Stimulated activated CD4-positive, alpha-beta T cell treated with anti-CD3 and anti-CD28 coated beads, Interleukin-4, amount 100 ng/mL, for 48 hours (primary cell): ENCODE results near the gene DGKE.

ENCODE experiments used
- DNase-seq, 2 donors: peaks; one replicate each; pipeline ENCODE4 v3.0.0-alpha.2; 2020; ENCODE audit warnings: low read depth in 2 of 2

Gene DGKE

DNA sequence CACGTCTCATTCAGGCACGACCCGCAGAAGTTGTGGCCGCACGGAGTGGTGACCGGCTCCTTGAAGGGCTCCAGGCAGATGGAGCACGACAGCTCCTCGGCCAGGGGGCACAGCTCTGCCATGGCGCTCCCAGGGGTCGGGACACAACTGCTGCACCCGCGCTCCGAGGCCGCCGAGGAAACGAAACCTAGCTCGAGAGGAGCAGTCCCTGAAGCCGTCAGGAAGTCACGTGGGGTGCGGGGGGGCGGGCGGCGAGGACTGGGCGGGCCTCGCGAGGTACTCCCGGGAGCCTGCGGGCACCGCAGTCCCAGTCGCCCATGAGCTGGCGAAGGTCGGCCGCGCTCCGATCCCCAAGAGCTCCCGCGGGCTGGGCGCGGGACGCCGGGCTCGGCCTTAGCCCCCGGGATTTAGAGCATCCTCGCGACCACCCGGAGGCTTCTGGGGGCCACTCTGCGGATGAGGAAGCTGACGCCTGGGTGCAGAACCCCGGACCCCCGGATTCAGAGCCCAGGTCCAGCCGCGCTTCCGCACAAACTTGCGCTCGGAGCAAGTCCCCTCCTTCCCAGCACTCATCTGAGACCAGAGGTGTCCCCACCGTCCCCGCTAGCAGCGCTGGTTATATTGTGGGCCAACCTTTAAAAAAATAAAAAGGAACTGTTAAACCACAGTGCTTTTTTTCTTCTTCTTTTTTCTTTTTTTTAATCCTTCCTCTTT is 80.1 kb downstream of the DGKE start, which contains the start of gene TRIM25:
Gene TRIM25, minus strand, starts transcription at position 183 of the 714 bp plus-strand sequence. Its CDS starts 61 bp downstream, at position 122.
- peak; percentile 87 to 91 for DNase-seq

GRCh38 chr17:56914581-56915273 is 80.8 kb downstream of the DGKE start:
- no peak for DNase-seq

GRCh38 chr17:56917559-56918296 is 83.8 kb downstream of the DGKE start:
- DNase-seq = no peak

- DNase-seq = no peak
These were observed 85.0 kb downstream of the DGKE start for GRCh38 chr17:56918916-56919315.
